Spleen (tissue), 7 donors: ENCODE measurements around the gene ABCA9.

Experiments
- POLR2A ChIP-seq, 3 donors: fragments of 450-650 bp; IDR thresholded peaks; one replicate each; pipeline ENCODE4 v1.5.1; 2017; ENCODE audit warnings: antibody characterized with exemption in 3 of 3, mild to moderate bottlenecking in 1 of 3
- TF ChIP-seq, protein P1 (sequence below), 11 experiments: fragments of 200-600 bp in 7 of 11; fragments of 450-650 bp in 4 of 11; sonication (generic) in 4 of 11; IDR thresholded peaks in 8 of 11; conservative IDR thresholded peaks in 3 of 11; 1 replicate in 7 of 11; 2 replicates in 4 of 11; pipeline versions ENCODE4 v1.4.0 to v1.8.0; 2016 to 2021; ENCODE audit warnings: antibody characterized with exemption in 11 of 11, inconsistent platforms in 4 of 11, mild to moderate bottlenecking in 1 of 11
- donor health status: DM: no; HTN: no; CAD: no; lungs with moderate emphysema.
- donor health status: DM: no; HTN: no; CAD: no.
- donor health status: DM: no; HTN: no; CAD: no.

DNA sequence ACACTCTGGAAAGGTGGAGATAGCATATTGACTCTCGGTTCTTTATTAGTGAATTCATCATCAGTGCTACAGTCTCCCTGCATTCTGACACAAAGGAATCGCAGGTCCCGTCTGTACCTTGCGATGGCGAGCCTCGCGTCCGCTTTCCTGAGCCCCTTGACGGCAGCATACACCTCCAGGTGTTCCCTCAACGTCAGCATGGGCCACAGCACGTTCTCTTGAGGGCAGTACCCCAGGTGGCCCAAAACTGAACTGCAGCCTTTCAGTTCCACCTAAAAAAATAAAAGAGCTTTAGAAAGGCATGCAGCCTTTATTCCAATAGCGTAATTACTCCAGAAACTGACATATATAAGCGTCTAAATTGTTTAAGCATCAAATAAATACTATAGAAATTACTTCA is 24.2 kb upstream of the ABCA9 start:
- TF ChIP-seq, protein P1, sequence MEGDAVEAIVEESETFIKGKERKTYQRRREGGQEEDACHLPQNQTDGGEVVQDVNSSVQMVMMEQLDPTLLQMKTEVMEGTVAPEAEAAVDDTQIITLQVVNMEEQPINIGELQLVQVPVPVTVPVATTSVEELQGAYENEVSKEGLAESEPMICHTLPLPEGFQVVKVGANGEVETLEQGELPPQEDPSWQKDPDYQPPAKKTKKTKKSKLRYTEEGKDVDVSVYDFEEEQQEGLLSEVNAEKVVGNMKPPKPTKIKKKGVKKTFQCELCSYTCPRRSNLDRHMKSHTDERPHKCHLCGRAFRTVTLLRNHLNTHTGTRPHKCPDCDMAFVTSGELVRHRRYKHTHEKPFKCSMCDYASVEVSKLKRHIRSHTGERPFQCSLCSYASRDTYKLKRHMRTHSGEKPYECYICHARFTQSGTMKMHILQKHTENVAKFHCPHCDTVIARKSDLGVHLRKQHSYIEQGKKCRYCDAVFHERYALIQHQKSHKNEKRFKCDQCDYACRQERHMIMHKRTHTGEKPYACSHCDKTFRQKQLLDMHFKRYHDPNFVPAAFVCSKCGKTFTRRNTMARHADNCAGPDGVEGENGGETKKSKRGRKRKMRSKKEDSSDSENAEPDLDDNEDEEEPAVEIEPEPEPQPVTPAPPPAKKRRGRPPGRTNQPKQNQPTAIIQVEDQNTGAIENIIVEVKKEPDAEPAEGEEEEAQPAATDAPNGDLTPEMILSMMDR (IDR thresholded peaks at IDR 0.05 in 8 of 11, conservative IDR thresholded peaks at IDR 0.05 in 3 of 11) = peak in 4 of 11 experiments; percentile 18 to 28 (median 22)
- no peak for TF ChIP-seq POLR2A (IDR thresholded peaks at IDR 0.05)
